Liver (tissue), 9 donors: Measurements from ENCODE around the gene OXGR1. TPM values are rescaled to one million over a fixed set of nuclear protein-coding genes. Genes with fewer than 3 reads are reported as not detected.
A peak's percentile ranks its signal among the peaks of the same experiment; 100 is the strongest.

Experiments
- DNase-seq: peaks from one replicate; pipeline ENCODE4 v3.0.0-alpha.2; 2017; ENCODE audit warnings: low spot score
- H3K27ac ChIP-seq, 2 donors: one replicate each; pipeline ENCODE4 v1.7.0; 2013; ENCODE audit warnings: inconsistent platforms in 2 of 2, low read length in 2 of 2, control low read depth in 1 of 2, low read depth in 1 of 2, mild to moderate bottlenecking in 1 of 2
- H3K27me3 ChIP-seq, 4 donors: one replicate each; pipeline versions ENCODE4 v1.6.1 to v1.7.0; 2013; ENCODE audit warnings: low read length in 3 of 4, inconsistent platforms in 1 of 4, mild to moderate bottlenecking in 1 of 4, moderate library complexity in 1 of 4; ENCODE audit not compliant: control insufficient read depth in 4 of 4, insufficient read depth in 4 of 4
- H3K36me3 ChIP-seq, 4 donors: one replicate each; pipeline versions ENCODE4 v1.6.1 to v1.7.0; 2013; ENCODE audit warnings: low read length in 3 of 4, mild to moderate bottlenecking in 3 of 4, low read depth in 1 of 4, moderate library complexity in 1 of 4; ENCODE audit not compliant: control insufficient read depth in 4 of 4, insufficient read depth in 3 of 4
- H3K4me1 ChIP-seq, 4 donors: one replicate each; pipeline versions ENCODE4 v1.6.1 to v1.7.0; 2013; ENCODE audit warnings: low read length in 3 of 4, mild to moderate bottlenecking in 3 of 4, moderate library complexity in 1 of 4; ENCODE audit not compliant: control insufficient read depth in 4 of 4, insufficient read depth in 4 of 4
- H3K4me3 ChIP-seq, 3 donors: one replicate each; pipeline versions ENCODE4 v1.6.1 to v1.7.0; 2013; ENCODE audit warnings: low read length in 3 of 3, control low read depth in 1 of 3, low read depth in 1 of 3, mild to moderate bottlenecking in 1 of 3
- H3K9ac ChIP-seq, 2 donors: one replicate each; pipeline ENCODE4 v1.7.0; 2013; ENCODE audit warnings: low read length in 2 of 2, mild to moderate bottlenecking in 2 of 2, moderate library complexity in 2 of 2, control low read depth in 1 of 2, low read depth in 1 of 2
- H3K9me3 ChIP-seq, 4 donors: one replicate each; pipeline versions ENCODE4 v1.6.1 to v1.7.0; 2013; ENCODE audit warnings: low read length in 3 of 4; ENCODE audit not compliant: control insufficient read depth in 4 of 4
- FOXA1 ChIP-seq: IDR thresholded peaks from 2 replicates; pipeline ENCODE4 v1.6.1; 2016; ENCODE audit warnings: antibody characterized with exemption
- HNF4A ChIP-seq, 2 donors: conservative IDR thresholded peaks; 2 replicates each; pipeline ENCODE4 v1.6.1; 2016; ENCODE audit warnings: antibody characterized with exemption in 2 of 2, mild to moderate bottlenecking in 2 of 2
- JUND ChIP-seq, 2 donors: IDR thresholded peaks; 2 replicates each; pipeline ENCODE4 v1.6.1; 2016; ENCODE audit warnings: antibody characterized with exemption in 2 of 2
- NR2F2 ChIP-seq: IDR thresholded peaks from 2 replicates; pipeline ENCODE4 v1.6.1; 2016; ENCODE audit warnings: antibody characterized with exemption
- RAD21 ChIP-seq, 2 donors: IDR thresholded peaks; 2 replicates each; pipeline ENCODE4 v1.6.1; 2016; ENCODE audit warnings: antibody characterized with exemption in 2 of 2, mild to moderate bottlenecking in 2 of 2
- RXRA ChIP-seq, 2 donors: IDR thresholded peaks; 2 replicates each; pipeline ENCODE4 v1.6.1; 2017 to 2018; ENCODE audit warnings: antibody characterized with exemption in 2 of 2, mild to moderate bottlenecking in 1 of 2
- SP1 ChIP-seq: IDR thresholded peaks from 2 replicates; pipeline ENCODE4 v1.6.1; 2018; ENCODE audit warnings: antibody characterized with exemption, mild to moderate bottlenecking
- TAF1 ChIP-seq: conservative IDR thresholded peaks from 2 replicates; pipeline ENCODE4 v1.6.1; 2016; ENCODE audit warnings: antibody characterized with exemption, mild to moderate bottlenecking
- YY1 ChIP-seq: IDR thresholded peaks from 2 replicates; pipeline ENCODE4 v1.6.1; 2016; ENCODE audit warnings: antibody characterized with exemption, mild to moderate bottlenecking
- WGBS: extraction: QIAGEN DNeasy Blood & Tissue Kit; methylation state at CpG from one replicate; pipeline ENCODE4 v1.1.7; 2013; 5-methylcytosine and 5-hydroxymethylcytosine counted together
- polyA plus RNA-seq, 2 donors: library from polyadenylated mRNA; stranded (reverse) in 1 of 2; unstranded in 1 of 2; fragments of 200-250 nt in 1 of 2; fragments of >200 nt in 1 of 2; fragmentation: Nextera tagmentation in 1 of 2; extraction: Ambion mirVana in 1 of 2; gene quantifications; one replicate each; pipeline versions ENCODE4 v1.2.1 to v1.2.3, GENCODE V29; 2013 to 2015
- total RNA-seq, 2 donors: library from RNA; depleted of rRNA; stranded (reverse); fragments of >200 nt; gene quantifications; one replicate each; pipeline ENCODE4 v1.2.3, GENCODE V29; 2014
- TF ChIP-seq, protein P1 (sequence below): IDR thresholded peaks from 2 replicates; pipeline ENCODE4 v1.6.1; 2016; ENCODE audit warnings: antibody characterized with exemption, mild to moderate bottlenecking
- TF ChIP-seq, protein P2 (sequence below): IDR thresholded peaks from 2 replicates; pipeline ENCODE4 v1.6.1; 2016; ENCODE audit warnings: antibody characterized with exemption
- TF ChIP-seq, protein P3 (sequence below): IDR thresholded peaks from 2 replicates; pipeline ENCODE4 v1.6.1; 2016; ENCODE audit warnings: antibody characterized with exemption
- donor health status: healthy.
- donor health status: healthy.
- donor health status: healthy.
- donor health status: healthy.
- donor health status: healthy.

Gene OXGR1
- total and polyA plus RNA-seq, 4 donors = not detected

DNA sequence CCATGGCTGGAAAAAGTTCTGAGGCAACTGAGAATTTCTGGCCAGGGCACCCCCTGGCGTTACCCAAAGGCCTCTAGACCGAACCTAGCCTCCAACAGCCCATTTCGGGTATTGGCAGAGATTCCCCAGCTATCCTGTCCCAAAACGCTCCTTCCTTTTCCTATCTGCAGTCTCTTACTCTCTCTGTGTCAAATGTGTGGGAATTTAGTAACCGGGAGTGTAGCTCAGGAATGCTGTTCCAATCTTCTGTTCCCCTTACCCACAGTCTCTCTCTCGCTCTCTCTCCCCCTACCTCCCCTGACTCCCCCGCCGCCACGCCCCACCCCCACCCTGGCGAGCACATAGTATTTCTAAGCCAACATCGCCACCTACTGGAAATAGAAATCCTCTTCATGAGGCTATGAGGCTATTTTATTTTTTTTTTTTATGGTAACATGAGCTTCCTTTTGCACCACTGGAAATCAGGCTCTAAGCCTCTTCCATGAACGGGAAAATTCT, 27.0 kb downstream of the OXGR1 start:
- Histone ChIP-seq H3K27ac (no peak overlapping the region), H3K27me3 (no peaks in the 10 kb centered on the region), H3K9me3 (peaks cover 23 to 35% (median 26%) of the 10 kb centered on the region in 4 donors), H3K4me3 (peak overlapping the region in 1 of 3 donors; percentile 14), H3K4me1 (no peaks in the 10 kb centered on the region), H3K9ac (no peak overlapping the region), H3K36me3 (no peaks in the 10 kb centered on the region)
- no peak for DNase-seq
- TF ChIP-seq NR2F2 (no peak), RAD21 (IDR thresholded peaks at IDR 0.05) (no peak), JUND (IDR thresholded peaks at IDR 0.05) (no peak), TAF1 (no peak), RXRA (IDR thresholded peaks at IDR 0.05) (no peak), YY1 (no peak)
- TF ChIP-seq, protein P1, sequence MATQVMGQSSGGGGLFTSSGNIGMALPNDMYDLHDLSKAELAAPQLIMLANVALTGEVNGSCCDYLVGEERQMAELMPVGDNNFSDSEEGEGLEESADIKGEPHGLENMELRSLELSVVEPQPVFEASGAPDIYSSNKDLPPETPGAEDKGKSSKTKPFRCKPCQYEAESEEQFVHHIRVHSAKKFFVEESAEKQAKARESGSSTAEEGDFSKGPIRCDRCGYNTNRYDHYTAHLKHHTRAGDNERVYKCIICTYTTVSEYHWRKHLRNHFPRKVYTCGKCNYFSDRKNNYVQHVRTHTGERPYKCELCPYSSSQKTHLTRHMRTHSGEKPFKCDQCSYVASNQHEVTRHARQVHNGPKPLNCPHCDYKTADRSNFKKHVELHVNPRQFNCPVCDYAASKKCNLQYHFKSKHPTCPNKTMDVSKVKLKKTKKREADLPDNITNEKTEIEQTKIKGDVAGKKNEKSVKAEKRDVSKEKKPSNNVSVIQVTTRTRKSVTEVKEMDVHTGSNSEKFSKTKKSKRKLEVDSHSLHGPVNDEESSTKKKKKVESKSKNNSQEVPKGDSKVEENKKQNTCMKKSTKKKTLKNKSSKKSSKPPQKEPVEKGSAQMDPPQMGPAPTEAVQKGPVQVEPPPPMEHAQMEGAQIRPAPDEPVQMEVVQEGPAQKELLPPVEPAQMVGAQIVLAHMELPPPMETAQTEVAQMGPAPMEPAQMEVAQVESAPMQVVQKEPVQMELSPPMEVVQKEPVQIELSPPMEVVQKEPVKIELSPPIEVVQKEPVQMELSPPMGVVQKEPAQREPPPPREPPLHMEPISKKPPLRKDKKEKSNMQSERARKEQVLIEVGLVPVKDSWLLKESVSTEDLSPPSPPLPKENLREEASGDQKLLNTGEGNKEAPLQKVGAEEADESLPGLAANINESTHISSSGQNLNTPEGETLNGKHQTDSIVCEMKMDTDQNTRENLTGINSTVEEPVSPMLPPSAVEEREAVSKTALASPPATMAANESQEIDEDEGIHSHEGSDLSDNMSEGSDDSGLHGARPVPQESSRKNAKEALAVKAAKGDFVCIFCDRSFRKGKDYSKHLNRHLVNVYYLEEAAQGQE = no peak
- TF ChIP-seq, protein P2, sequence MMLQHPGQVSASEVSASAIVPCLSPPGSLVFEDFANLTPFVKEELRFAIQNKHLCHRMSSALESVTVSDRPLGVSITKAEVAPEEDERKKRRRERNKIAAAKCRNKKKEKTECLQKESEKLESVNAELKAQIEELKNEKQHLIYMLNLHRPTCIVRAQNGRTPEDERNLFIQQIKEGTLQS = no peak
- TF ChIP-seq, protein P3, sequence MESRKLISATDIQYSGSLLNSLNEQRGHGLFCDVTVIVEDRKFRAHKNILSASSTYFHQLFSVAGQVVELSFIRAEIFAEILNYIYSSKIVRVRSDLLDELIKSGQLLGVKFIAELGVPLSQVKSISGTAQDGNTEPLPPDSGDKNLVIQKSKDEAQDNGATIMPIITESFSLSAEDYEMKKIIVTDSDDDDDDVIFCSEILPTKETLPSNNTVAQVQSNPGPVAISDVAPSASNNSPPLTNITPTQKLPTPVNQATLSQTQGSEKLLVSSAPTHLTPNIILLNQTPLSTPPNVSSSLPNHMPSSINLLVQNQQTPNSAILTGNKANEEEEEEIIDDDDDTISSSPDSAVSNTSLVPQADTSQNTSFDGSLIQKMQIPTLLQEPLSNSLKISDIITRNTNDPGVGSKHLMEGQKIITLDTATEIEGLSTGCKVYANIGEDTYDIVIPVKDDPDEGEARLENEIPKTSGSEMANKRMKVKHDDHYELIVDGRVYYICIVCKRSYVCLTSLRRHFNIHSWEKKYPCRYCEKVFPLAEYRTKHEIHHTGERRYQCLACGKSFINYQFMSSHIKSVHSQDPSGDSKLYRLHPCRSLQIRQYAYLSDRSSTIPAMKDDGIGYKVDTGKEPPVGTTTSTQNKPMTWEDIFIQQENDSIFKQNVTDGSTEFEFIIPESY = no peak
- 75% methylated on average over 12 of the region's 12 CpGs for WGBS

DNA sequence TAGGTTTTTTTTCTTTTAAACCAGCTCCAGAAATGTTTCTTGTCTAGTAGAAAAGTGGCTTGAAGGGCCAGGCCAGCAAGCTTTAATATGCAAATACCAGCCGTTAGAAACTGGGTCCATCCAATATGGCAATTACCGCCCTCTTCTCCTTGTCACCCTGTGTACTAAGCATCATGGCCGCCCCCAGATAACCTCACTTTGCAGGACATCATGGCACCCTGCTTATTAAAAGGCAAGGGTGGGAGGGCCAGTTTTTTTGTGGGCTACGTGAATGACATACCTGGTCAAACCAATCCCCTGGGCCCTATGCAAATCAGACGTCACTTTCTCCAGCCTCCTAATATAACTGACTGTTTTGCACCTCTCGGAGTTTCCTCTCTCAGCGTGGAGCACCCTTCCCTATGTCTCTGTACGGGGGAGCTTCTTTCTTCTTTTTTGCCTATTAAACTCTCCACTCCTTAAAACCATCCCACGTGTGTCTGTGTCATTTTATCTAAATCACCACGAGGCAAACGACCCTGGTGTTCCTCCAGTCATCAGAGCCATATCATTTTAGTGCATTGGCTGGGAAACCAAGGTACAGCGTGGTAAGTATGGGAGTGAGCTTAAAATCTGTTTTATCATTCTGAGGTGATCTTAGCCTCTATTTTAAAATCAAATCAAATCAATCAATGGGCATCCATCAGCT, 27.7 kb downstream of the OXGR1 start:
- H3K9ac ChIP-seq = no peak overlapping the region
- no peak overlapping the region for H3K27ac ChIP-seq
- H3K27me3 ChIP-seq = no peaks in the 10 kb centered on the region
- no peak for DNase-seq
- H3K4me1 ChIP-seq = no peaks in the 10 kb centered on the region
- no peaks in the 10 kb centered on the region for H3K36me3 ChIP-seq
- peaks cover 23 to 35% (median 26%) of the 10 kb centered on the region in 4 donors for H3K9me3 ChIP-seq
- TF ChIP-seq FOXA1 = no peak
- no peak for TF ChIP-seq SP1
- no peak for TF ChIP-seq YY1
- TF ChIP-seq RAD21 (IDR thresholded peaks at IDR 0.05) = no peak
- TF ChIP-seq NR2F2 = no peak
- TF ChIP-seq JUND (IDR thresholded peaks at IDR 0.05) = no peak
- no peak for TF ChIP-seq HNF4A (conservative IDR thresholded peaks at IDR 0.05)
- 90% methylated on average over 12 of the region's 12 CpGs for WGBS
- no peak overlapping the region for H3K4me3 ChIP-seq
